Ammon's horn (tissue), 1 donor: ENCODE measurements around the gene RC3H1.

Experiments
- DNase-seq: peaks from one replicate; pipeline ENCODE4 v3.0.0-alpha.2; 2016; ENCODE audit warnings: low spot score

The RC3H1 gene

GRCh38 chr1:173886746-173887611, 135.2 kb downstream of the RC3H1 start:
- DNase-seq = no peak

- DNase-seq = no peak
Measured at GRCh38 chr1:173884701-173885100, 137.5 kb downstream of the RC3H1 start.
